Peyer's patch (tissue), 4 donors: ENCODE measurements around the gene GNRH2. TPM values are rescaled to one million over a fixed set of nuclear protein-coding genes. Genes with fewer than 3 reads are reported as not detected.
"Not testable (repeated sequence)": the region's sequence is repeated elsewhere in the genome, so short reads cannot be mapped to it uniquely, and the experiment has no call there.

ENCODE experiments used
- DNase-seq, 3 donors: peaks; one replicate each; pipeline ENCODE4 v3.0.0-alpha.2; 2017 to 2019
- H3K27ac ChIP-seq, 4 donors: fragments of 200-600 bp; sonication (generic); one replicate each; pipeline ENCODE4 v1.5.1; 2016 to 2019
- H3K27me3 ChIP-seq, 2 donors: fragments of 200-600 bp; sonication (generic); one replicate each; pipeline ENCODE4 v1.5.1; 2019
- H3K36me3 ChIP-seq, 3 donors: fragments of 200-600 bp; sonication (generic); one replicate each; pipeline ENCODE4 v1.5.1; 2016 to 2019
- H3K4me1 ChIP-seq, 4 donors: fragments of 200-600 bp; sonication (generic); one replicate each; pipeline ENCODE4 v1.5.1; 2016 to 2019
- H3K4me3 ChIP-seq, 4 donors: fragments of 200-600 bp; sonication (generic); 1 replicate in 3 of 4; 2 replicates in 1 of 4; pipeline ENCODE4 v1.5.1; 2016 to 2019; ENCODE audit warnings: mild to moderate bottlenecking in 1 of 4
- H3K9me3 ChIP-seq, 4 donors: fragments of 200-600 bp; sonication (generic); one replicate each; pipeline ENCODE4 v1.5.1; 2016 to 2019; ENCODE audit warnings: mild to moderate bottlenecking in 1 of 4
- CTCF ChIP-seq, 6 experiments: fragments of 450-650 bp in 4 of 6; fragments of 200-600 bp in 2 of 6; sonication (generic) in 1 of 6; IDR thresholded peaks; one replicate each; pipeline ENCODE4 v1.5.1; 2017 to 2019; ENCODE audit warnings: antibody characterized with exemption in 6 of 6, mild to moderate bottlenecking in 3 of 6, moderate library complexity in 1 of 6
- POLR2A ChIP-seq, 2 donors: fragments of 450-650 bp; IDR thresholded peaks; one replicate each; pipeline ENCODE4 v1.5.1; 2017; ENCODE audit warnings: antibody characterized with exemption in 2 of 2, mild to moderate bottlenecking in 2 of 2, moderate library complexity in 2 of 2
- total RNA-seq, 4 donors: library from RNA; depleted of rRNA; stranded (reverse); fragments of >200 nt; gene quantifications; one replicate each; pipeline ENCODE4 v1.1.0, GENCODE V29; 2016

GNRH2 gene
- total RNA-seq, 4 donors from 2014 or later: not detected

GRCh38 chr20:3072530-3073250 is 29.3 kb downstream of the GNRH2 start:
- H3K36me3 ChIP-seq: no peaks in the 10 kb centered on the region
- peak overlapping the region in 1 of 4 donors; percentile 63 for H3K27ac ChIP-seq
- TF ChIP-seq POLR2A (IDR thresholded peaks at IDR 0.05) (no peak), CTCF (IDR thresholded peaks at IDR 0.05) (no peak)
- H3K9me3 ChIP-seq: no peaks in the 10 kb centered on the region
- H3K27me3 ChIP-seq: peaks cover 0 to 7% of the 10 kb centered on the region in 2 donors
- H3K4me3 ChIP-seq: peak overlapping the region in 3 of 4 donors; percentile 65 to 75 (median 73)
- H3K4me1 ChIP-seq: peaks cover 0 to 15% (median 2%) of the 10 kb centered on the region in 4 donors
- DNase-seq: no peak

- H3K4me3 ChIP-seq, H3K36me3 ChIP-seq, H3K27ac ChIP-seq, H3K9me3 ChIP-seq, DNase-seq, H3K27me3 ChIP-seq: not testable (repeated sequence)
- peaks cover 0 to 15% (median 2%) of the 10 kb centered on the region in 4 donors for H3K4me1 ChIP-seq
Observed at GRCh38 chr20:3073251-3073643, 29.8 kb downstream of the GNRH2 start.

- no peaks in the 10 kb centered on the region for H3K9me3 ChIP-seq
- H3K27ac ChIP-seq: no peak overlapping the region
- no peaks in the 10 kb centered on the region for H3K36me3 ChIP-seq
- TF ChIP-seq POLR2A (IDR thresholded peaks at IDR 0.05): no peak
- no peak for TF ChIP-seq CTCF (IDR thresholded peaks at IDR 0.05)
- no peak overlapping the region for H3K4me3 ChIP-seq
- H3K4me1 ChIP-seq: peaks cover 0 to 15% (median 2%) of the 10 kb centered on the region in 4 donors
- no peak for DNase-seq
- peaks cover 0 to 7% of the 10 kb centered on the region in 2 donors for H3K27me3 ChIP-seq
Observed at GRCh38 chr20:3074812-3075211, 31.4 kb downstream of the GNRH2 start.

GRCh38 chr20:3075315-3075714 is 31.9 kb downstream of the GNRH2 start:
- peaks cover 0 to 15% (median 2%) of the 10 kb centered on the region in 4 donors for H3K4me1 ChIP-seq
- H3K27me3 ChIP-seq, H3K36me3 ChIP-seq, H3K4me3 ChIP-seq, H3K9me3 ChIP-seq, DNase-seq, H3K27ac ChIP-seq: not testable (repeated sequence)

GRCh38 chr20:3077618-3078134 is 34.3 kb downstream of the GNRH2 start:
- Histone ChIP-seq H3K4me3 (no peak overlapping the region), H3K27me3 (peaks cover 0 to 9% of the 10 kb centered on the region in 2 donors), H3K27ac (no peak overlapping the region), H3K4me1 (peaks cover 0 to 14% (median 2%) of the 10 kb centered on the region in 4 donors), H3K9me3 (no peaks in the 10 kb centered on the region), H3K36me3 (no peaks in the 10 kb centered on the region)
- no peak for DNase-seq
- TF ChIP-seq CTCF (IDR thresholded peaks at IDR 0.05) (no peak), POLR2A (IDR thresholded peaks at IDR 0.05) (no peak)

- no peak overlapping the region for H3K27ac ChIP-seq
- no peak for DNase-seq
- H3K27me3 ChIP-seq: peaks cover 0 to 19% of the 10 kb centered on the region in 2 donors
- H3K4me3 ChIP-seq: no peak overlapping the region
- H3K9me3 ChIP-seq: no peaks in the 10 kb centered on the region
- TF ChIP-seq CTCF (IDR thresholded peaks at IDR 0.05): no peak
- TF ChIP-seq POLR2A (IDR thresholded peaks at IDR 0.05): no peak
- H3K4me1 ChIP-seq: peaks cover 0 to 24% (median 10%) of the 10 kb centered on the region in 4 donors
- H3K36me3 ChIP-seq: no peaks in the 10 kb centered on the region
Observed at GRCh38 chr20:3080939-3081388, 37.5 kb downstream of the GNRH2 start.
